GM23338 (cell line): ENCODE results near the gene DCST2. TPM values are rescaled to one million over a fixed set of nuclear protein-coding genes. Genes with fewer than 3 reads are reported as not detected.
A peak's percentile ranks its signal among the peaks of the same experiment; 100 is the strongest.

Experiments used
- ATAC-seq: fragments of 200-7000 bp; cut with Tn5 transposase; 3 replicates; pipeline ENCODE4 v1.9.1; 2020
- DNase-seq: peaks from one replicate; pipeline ENCODE4 v3.0.0-alpha.2; 2015; ENCODE audit warnings: low spot score
- H2AFZ ChIP-seq: fragments of 200-600 bp; sonication (generic); 2 replicates; pipeline ENCODE4 v1.8.0; 2016; ENCODE audit warnings: antibody characterized with exemption, mild to moderate bottlenecking, moderate library complexity
- H3F3A ChIP-seq: fragments of 200-600 bp; sonication (generic); replicated peaks from 2 replicates; pipeline ENCODE4 v1.8.0; 2017; ENCODE audit warnings: antibody characterized with exemption, mixed run types, low read depth
- H3K27ac ChIP-seq: fragments of 200-600 bp; sonication (generic); 2 replicates; pipeline ENCODE4 v1.6.1; 2016; ENCODE audit warnings: low read depth
- H3K27me3 ChIP-seq: fragments of 200-600 bp; sonication (generic); 2 replicates; pipeline ENCODE4 v1.8.0; 2016; ENCODE audit warnings: mild to moderate bottlenecking, mixed run types, moderate library complexity; ENCODE audit not compliant: insufficient read depth
- H3K36me3 ChIP-seq: fragments of 200-600 bp; sonication (generic); 2 replicates; pipeline ENCODE4 v1.8.0; 2016; ENCODE audit warnings: mild to moderate bottlenecking; ENCODE audit not compliant: insufficient read depth
- H3K4me1 ChIP-seq: fragments of 200-600 bp; sonication (generic); 2 replicates; pipeline ENCODE4 v1.8.0; 2016; ENCODE audit warnings: mild to moderate bottlenecking, moderate library complexity; ENCODE audit not compliant: insufficient read depth
- H3K4me2 ChIP-seq: fragments of 200-600 bp; sonication (generic); 2 replicates; pipeline ENCODE4 v1.7.1; 2017; ENCODE audit warnings: mixed run types
- H3K4me3 ChIP-seq: fragments of 200-600 bp; sonication (generic); 2 replicates; pipeline ENCODE4 v1.6.1; 2016; ENCODE audit warnings: mixed run types
- H3K79me2 ChIP-seq: fragments of 200-600 bp; sonication (generic); replicated peaks from 2 replicates; pipeline ENCODE4 v1.8.0; 2017; ENCODE audit warnings: mild to moderate bottlenecking; ENCODE audit not compliant: insufficient read depth
- H3K9me2 ChIP-seq: fragments of 200-600 bp; sonication (generic); 2 replicates; pipeline ENCODE4 v1.8.0; 2017; ENCODE audit not compliant: insufficient read depth
- H4K20me1 ChIP-seq: fragments of 200-600 bp; sonication (generic); replicated peaks from 2 replicates; pipeline ENCODE4 v1.8.0; 2017; ENCODE audit warnings: mild to moderate bottlenecking; ENCODE audit not compliant: insufficient read depth
- H3K27ac Mint-ChIP-seq: 2 replicates; pipeline ENCODE4 v1.8.0; 2020; ENCODE audit warnings: inconsistent platforms, mild to moderate bottlenecking, moderate library complexity, mixed read lengths
- H3K27me3 Mint-ChIP-seq: 3 replicates; pipeline ENCODE4 v1.8.0; 2022; ENCODE audit warnings: low read depth, mild to moderate bottlenecking, moderate library complexity, mixed read lengths, inconsistent platforms; ENCODE audit not compliant: insufficient read depth, poor library complexity
- H3K36me3 Mint-ChIP-seq: 3 replicates; pipeline ENCODE4 v1.8.0; 2021; ENCODE audit warnings: low read depth, mild to moderate bottlenecking, inconsistent platforms, moderate library complexity, mixed read lengths
- H3K4me1 Mint-ChIP-seq: 3 replicates; pipeline ENCODE4 v1.8.0; 2020; ENCODE audit warnings: mild to moderate bottlenecking, inconsistent platforms, mixed read lengths
- H3K4me3 Mint-ChIP-seq: 3 replicates; pipeline ENCODE4 v1.8.0; 2021; ENCODE audit warnings: moderate library complexity, mild to moderate bottlenecking, inconsistent platforms, mixed read lengths
- H3K9me3 Mint-ChIP-seq: 3 replicates; pipeline ENCODE4 v1.8.0; 2020; ENCODE audit warnings: moderate library complexity, mild to moderate bottlenecking, inconsistent platforms, mixed read lengths
- EZH2 ChIP-seq: fragments of 200-600 bp; sonication (generic); IDR thresholded peaks from one replicate; pipeline ENCODE4 v1.8.0; 2017; ENCODE audit warnings: antibody characterized with exemption, mild to moderate bottlenecking, low read depth; ENCODE audit not compliant: unreplicated experiment
- EZH2phosphoT487 ChIP-seq: fragments of 200-600 bp; sonication (generic); IDR thresholded peaks from one replicate; pipeline ENCODE4 v1.8.1; 2018; ENCODE audit warnings: antibody characterized with exemption; ENCODE audit not compliant: unreplicated experiment
- NANOG ChIP-seq: IDR thresholded peaks from 2 replicates; pipeline ENCODE4 v1.6.1; 2016; ENCODE audit warnings: antibody characterized with exemption, borderline replicate concordance
- POLR2AphosphoS5 ChIP-seq: IDR thresholded peaks from 2 replicates; pipeline ENCODE4 v1.6.1; 2016; ENCODE audit warnings: antibody characterized with exemption, low read depth
- REST ChIP-seq: IDR thresholded peaks from one replicate; pipeline ENCODE4 v1.6.1; 2018; ENCODE audit warnings: antibody characterized with exemption; ENCODE audit not compliant: unreplicated experiment
- STAT1 ChIP-seq: IDR thresholded peaks from one replicate; pipeline ENCODE4 v1.6.1; 2016; ENCODE audit warnings: antibody characterized with exemption; ENCODE audit not compliant: unreplicated experiment
- ZNF114 ChIP-seq: fragments of 250-450 bp; sonication (Bioruptor Pico); IDR thresholded peaks from 2 replicates; pipeline ENCODE4 v1.5.0; 2020; ENCODE audit warnings: mild to moderate bottlenecking, moderate library complexity
- ZNF331 ChIP-seq: fragments of 250-450 bp; sonication (Bioruptor Pico); IDR thresholded peaks from 2 replicates; pipeline ENCODE4 v1.5.0; 2020; ENCODE audit warnings: low read depth, mild to moderate bottlenecking, moderate library complexity
- ZNF462 ChIP-seq: fragments of 250-450 bp; sonication (Bioruptor Pico); IDR thresholded peaks from 2 replicates; pipeline ENCODE4 v1.5.0; 2020; ENCODE audit warnings: mild to moderate bottlenecking, moderate library complexity
- polyA plus RNA-seq: library from polyadenylated mRNA; unstranded; fragments of >200 nt; fragmentation: Nextera tagmentation; extraction: Ambion mirVana; gene quantifications from 2 replicates; pipeline ENCODE4 v1.2.1, GENCODE V29; 2016
- total RNA-seq: library from RNA; depleted of rRNA; stranded (reverse); fragments of >200 nt; shearing (Covaris generic); gene quantifications from 2 replicates; pipeline ENCODE4 v1.2.3, GENCODE V29; 2014

The DCST2 gene
- total and polyA plus RNA-seq, 2 experiments from 2014 or later = 0.78 TPM; not detected in 1

- Histone ChIP-seq H4K20me1 (peaks cover 6% of the 10 kb centered on the region; the same call in 1 of the 2 replicates), H3F3A (peaks cover 18% of the 10 kb centered on the region; the same call in 1 of the 2 replicates), H3K4me3 (peak overlapping the region; percentile 83), H3K36me3 (no peaks in the 10 kb centered on the region), H3K27ac (no peak overlapping the region), H3K9me2 (no peaks in the 10 kb centered on the region), H2AFZ (peak overlapping the region; percentile 59; the same call in 1 of the 2 replicates), H3K4me1 (peaks cover 22% of the 10 kb centered on the region), H3K4me2 (peak overlapping the region; percentile 92), H3K27me3 (peaks cover 91% of the 10 kb centered on the region), H3K79me2 (no peaks in the 10 kb centered on the region)
- no peaks in the 10 kb centered on the region for H3K9me3 Mint-ChIP-seq
- H3K4me3 Mint-ChIP-seq = peak overlapping the region; percentile 80
- no peak for TF ChIP-seq NANOG
- TF ChIP-seq STAT1 = no peak
- TF ChIP-seq ZNF331 (CRISPR knock-in tag) = no peak
- no peak for TF ChIP-seq REST
- TF ChIP-seq EZH2phosphoT487 = no peak
- peak; percentile 84 for TF ChIP-seq EZH2
- TF ChIP-seq ZNF462 (CRISPR knock-in tag) = no peak
- no peak for TF ChIP-seq ZNF114 (CRISPR knock-in tag)
- TF ChIP-seq POLR2AphosphoS5 = no peak
- H3K27ac Mint-ChIP-seq = no peak overlapping the region
- H3K27me3 Mint-ChIP-seq = peaks cover 68% of the 10 kb centered on the region
- no peaks in the 10 kb centered on the region; the same call in 2 of the 3 replicates for H3K36me3 Mint-ChIP-seq
- DNase-seq (no peak), ATAC-seq (peak; percentile 1)
- peaks cover 30% of the 10 kb centered on the region for H3K4me1 Mint-ChIP-seq
These were observed 45.6 kb upstream of the DCST2 start for GRCh38 chr1:155079210-155079486.
